Measurements from ENCODE around the gene MPZ. TPM values are rescaled to one million over a fixed set of nuclear protein-coding genes. Genes with fewer than 3 reads are reported as not detected.

MPZ gene
- total and polyA plus RNA-seq, 9 of the 15 experiments (the other 6 are each of a cell fraction or from before 2014, with no cell fraction given) = 0.22 to 16.6 (median 10.9) TPM

- FAIRE-seq (no peak), DNase-seq (ENCODE audit: extremely low read depth in 1 of 4, low spot score in 3 of 4) (no peak), ATAC-seq (no peak)
- Histone ChIP-seq H3K9me3 (replicated peaks; ENCODE audit: control insufficient read depth, insufficient read depth, low read depth, low read length) (peaks cover 2% of the 10 kb centered on the region; the same call in 1 of the 2 replicates), H4K20me1 (replicated peaks; ENCODE audit: control insufficient read depth, insufficient read depth, low read length) (no peaks in the 10 kb centered on the region), H3K4me2 (ENCODE audit: insufficient read depth, low read length) (no peak overlapping the region), H3K27me3 (ENCODE audit: control insufficient read depth in 2 of 2, insufficient read depth in 2 of 2, low read length in 2 of 2) (peaks cover 30 to 35% of the 10 kb centered on the region in 2 experiments; a peak in 4 of 5 replicates), H3K79me2 (ENCODE audit: control insufficient read depth, insufficient read depth, low read length) (no peaks in the 10 kb centered on the region), H3K4me1 (replicated peaks in 1 of 2; ENCODE audit: control insufficient read depth in 2 of 2, insufficient read depth in 2 of 2, low read length in 2 of 2) (peaks cover 0 to 7% of the 10 kb centered on the region in 2 experiments; a peak in 3 of 5 replicates), H3K36me3 (ENCODE audit: control insufficient read depth, insufficient read depth, low read length) (no peaks in the 10 kb centered on the region), H3K9me1 (ENCODE audit: control insufficient read depth, insufficient read depth, low read length) (no peaks in the 10 kb centered on the region), H2AFZ (ENCODE audit: low read depth, low read length) (no peak overlapping the region), H3K9ac (ENCODE audit: insufficient read depth in 1 of 2, low read depth in 2 of 2, low read length in 2 of 2) (no peak overlapping the region), H3K4me3 (no peak overlapping the region), H3K27ac (ENCODE audit: extremely low read depth, low read depth, low read length) (no peak overlapping the region)
- WGBS (ENCODE audit: insufficient coverage, low coverage, missing lambda C conversion rate) = 6% methylated on average over 1 of the region's 1 CpG
- CTCF ChIA-PET (ENCODE audit: low intra/inter-chr PET ratio) = no interaction called here
- in situ Hi-C loops (cut with MboI) (no loop called here), intact Hi-C loops (cut with micrococcal nuclease) (no loop called here)
- TF ChIP-seq RBM14 (IDR thresholded peaks at IDR 0.05; ENCODE audit: borderline replicate concordance, insufficient read depth, low read depth, low read length) = no peak
- TF ChIP-seq CTCF (IDR thresholded peaks at IDR 0.05 in 2 of 3, conservative IDR thresholded peaks at IDR 0.05 in 1 of 3; ENCODE audit: insufficient read depth in 2 of 3, low read depth in 1 of 3, low read length in 3 of 3) = no peak
- TF ChIP-seq TOE1 (IDR thresholded peaks at IDR 0.05; ENCODE audit: borderline replicate concordance) = no peak
- TF ChIP-seq TOE1 (CRISPR knock-in tag; IDR thresholded peaks at IDR 0.05; ENCODE audit: borderline replicate concordance, low read depth) = no peak
- TF ChIP-seq C11orf30 (IDR thresholded peaks at IDR 0.05; ENCODE audit: low read depth) = no peak
- no peak for TF ChIP-seq IRF1 (CRISPR knock-in tag; IDR thresholded peaks at IDR 0.05; ENCODE audit: borderline replicate concordance)
- no peak for TF ChIP-seq ETV1 (tag; conservative IDR thresholded peaks at IDR 0.05; ENCODE audit: low read depth)
- TF ChIP-seq MCM5 (IDR thresholded peaks at IDR 0.05; ENCODE audit: low read depth) = no peak
- TF ChIP-seq RNF2 (IDR thresholded peaks at IDR 0.05) = no peak
- no peak for TF ChIP-seq MYNN (IDR thresholded peaks at IDR 0.05)
- TF ChIP-seq MYNN (CRISPR knock-in tag; IDR thresholded peaks at IDR 0.05) = no peak
- no peak for TF ChIP-seq NR2C2 (CRISPR knock-in tag; IDR thresholded peaks at IDR 0.05)
- no peak for TF ChIP-seq NR2C2 (tag; IDR thresholded peaks at IDR 0.05)
- TF ChIP-seq MTA1 (IDR thresholded peaks at IDR 0.05; ENCODE audit: borderline replicate concordance) = no peak
- no peak for TF ChIP-seq MAFG (tag; conservative IDR thresholded peaks at IDR 0.05)
- TF ChIP-seq CREM (IDR thresholded peaks at IDR 0.05; ENCODE audit: low read depth) = no peak
- no peak for TF ChIP-seq NCOA6 (IDR thresholded peaks at IDR 0.05)
- TF ChIP-seq U2AF2 (optimal IDR thresholded peaks at IDR 0.05; ENCODE audit: low read depth, low read length) = no peak
- POLR2A ChIA-PET = interaction anchor here (0.9 to 2.1 kb wide), 4 partner anchors 10 to 14 kb away, joined by 3 to 6 read pairs (median 4); no protein-coding TSS in a partner anchor
- BruUV-seq (replicated peaks) = no TSS peak
Observed at GRCh38 chr1:161259765-161260164, 50.0 kb downstream of the MPZ start.
